ENCODE measurements around the gene CYBA. TPM values are rescaled to one million over a fixed set of nuclear protein-coding genes. Genes with fewer than 3 reads are reported as not detected.

Gene CYBA
- total and polyA plus RNA-seq, 2 donors (not counting 1 experiment from before 2014, with no cell fraction given) = 701 to 1,336 TPM

DNA sequence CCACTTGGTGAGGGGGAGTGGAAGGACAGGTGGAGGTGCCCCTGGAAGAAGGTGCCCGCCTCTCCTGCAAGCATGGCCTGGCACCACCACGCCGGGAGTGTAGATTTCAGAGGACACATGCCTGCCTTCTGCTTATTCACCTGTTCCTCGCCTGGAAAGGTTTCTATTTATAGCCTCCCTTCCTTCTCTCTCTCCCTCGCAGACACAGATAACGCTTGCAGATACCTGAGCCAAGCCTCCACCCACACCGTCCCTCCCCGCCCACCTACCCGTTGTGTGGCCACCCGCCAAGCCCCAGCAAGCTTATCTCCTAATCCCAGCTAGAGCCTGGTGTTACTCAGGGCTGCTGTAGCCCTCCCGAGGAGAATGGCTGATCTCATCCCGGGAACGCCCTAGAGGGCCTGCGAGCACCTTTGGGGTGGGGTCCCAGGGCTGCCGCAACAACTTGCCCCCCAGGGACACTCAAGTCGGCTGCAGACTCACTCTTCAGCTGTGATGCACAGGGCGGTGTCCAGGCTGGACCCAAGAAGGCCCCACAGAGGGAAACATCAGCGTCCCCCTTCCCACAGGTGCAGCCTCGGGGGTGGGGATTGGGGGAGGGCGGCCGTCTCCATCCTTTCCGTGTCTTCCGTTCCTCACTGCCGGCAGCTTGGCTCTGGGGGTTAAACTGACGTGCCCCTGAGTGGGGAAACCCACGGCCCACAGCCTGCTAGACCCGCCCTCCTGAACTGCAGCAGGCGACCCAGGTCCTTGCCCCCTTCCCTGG, 37.3 kb upstream of the CYBA start:
- TF ChIP-seq, protein P1, sequence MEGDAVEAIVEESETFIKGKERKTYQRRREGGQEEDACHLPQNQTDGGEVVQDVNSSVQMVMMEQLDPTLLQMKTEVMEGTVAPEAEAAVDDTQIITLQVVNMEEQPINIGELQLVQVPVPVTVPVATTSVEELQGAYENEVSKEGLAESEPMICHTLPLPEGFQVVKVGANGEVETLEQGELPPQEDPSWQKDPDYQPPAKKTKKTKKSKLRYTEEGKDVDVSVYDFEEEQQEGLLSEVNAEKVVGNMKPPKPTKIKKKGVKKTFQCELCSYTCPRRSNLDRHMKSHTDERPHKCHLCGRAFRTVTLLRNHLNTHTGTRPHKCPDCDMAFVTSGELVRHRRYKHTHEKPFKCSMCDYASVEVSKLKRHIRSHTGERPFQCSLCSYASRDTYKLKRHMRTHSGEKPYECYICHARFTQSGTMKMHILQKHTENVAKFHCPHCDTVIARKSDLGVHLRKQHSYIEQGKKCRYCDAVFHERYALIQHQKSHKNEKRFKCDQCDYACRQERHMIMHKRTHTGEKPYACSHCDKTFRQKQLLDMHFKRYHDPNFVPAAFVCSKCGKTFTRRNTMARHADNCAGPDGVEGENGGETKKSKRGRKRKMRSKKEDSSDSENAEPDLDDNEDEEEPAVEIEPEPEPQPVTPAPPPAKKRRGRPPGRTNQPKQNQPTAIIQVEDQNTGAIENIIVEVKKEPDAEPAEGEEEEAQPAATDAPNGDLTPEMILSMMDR (IDR thresholded peaks at IDR 0.05) = no peak
- TF ChIP-seq EZH2 (IDR thresholded peaks at IDR 0.05; ENCODE audit: borderline replicate concordance, insufficient read depth, low read depth, low read length, poor library complexity, severe bottlenecking) = no peak
- Mint-ChIP-seq H3K27ac (peak overlapping the region; percentile 59), H3K27me3 (no peaks in the 10 kb centered on the region), H3K4me3 (no peak overlapping the region), H3K9me3 (ENCODE audit: insufficient read depth) (no peaks in the 10 kb centered on the region), H3K4me1 (peaks cover 44% of the 10 kb centered on the region)
- CTCF ChIA-PET = interaction anchor here (0.7 to 1.4 kb wide), 2 partner anchors 19 to 113 kb away, joined by 4 to 6 read pairs; no protein-coding TSS in a partner anchor
- Histone ChIP-seq H3K27me3 (replicated peaks in 1 of 4; ENCODE audit: control extremely low read depth in 1 of 4, control insufficient read depth in 3 of 4, insufficient read depth in 4 of 4, low read length in 3 of 4) (no peaks in the 10 kb centered on the region), H2AFZ (ENCODE audit: insufficient read depth, low read depth, low read length, poor library complexity, severe bottlenecking) (no peak overlapping the region), H3K27ac (ENCODE audit: low read length in 2 of 2) (no peak overlapping the region), H3K4me2 (replicated peaks; ENCODE audit: low read depth, low read length, poor library complexity, severe bottlenecking) (no peak overlapping the region), H3K79me2 (ENCODE audit: control insufficient read depth, insufficient read depth, low read length) (peaks cover 25% of the 10 kb centered on the region), H3K4me1 (ENCODE audit: control insufficient read depth in 2 of 2, insufficient read depth in 2 of 2, low read length in 2 of 2) (peaks cover 35 to 56% of the 10 kb centered on the region in 2 donors), H3K4me3 (ENCODE audit: control extremely low read depth in 1 of 5, extremely low read depth in 1 of 5, insufficient read depth in 1 of 5, low read depth in 2 of 5, low read length in 4 of 5) (no peak overlapping the region), H3K9ac (ENCODE audit: low read length) (no peak overlapping the region), H3K36me3 (replicated peaks in 1 of 2; ENCODE audit: control extremely low read depth in 1 of 2, control insufficient read depth in 1 of 2, extremely low read depth in 1 of 2, insufficient read depth in 2 of 2, low read length in 1 of 2) (no peaks in the 10 kb centered on the region), H4K20me1 (ENCODE audit: control insufficient read depth, insufficient read depth, low read length, poor library complexity, severe bottlenecking) (peaks cover 17% of the 10 kb centered on the region), H3K9me3 (ENCODE audit: control extremely low read depth in 1 of 3, control insufficient read depth in 2 of 3, insufficient read depth in 1 of 3, low read length in 2 of 3) (peaks cover 0 to 4% (median 0%) of the 10 kb centered on the region in 3 donors)
- DNase-seq (no peak), ATAC-seq (ENCODE audit: low read depth) (no peak)
- WGBS (ENCODE audit: insufficient coverage) = 53% methylated on average over 27 of the region's 28 CpGs
- POLR2A ChIA-PET = interaction anchor here (0.5 to 0.7 kb wide), 6 partner anchors 10 to 248 kb away, joined by 3 to 11 read pairs (median 4); no protein-coding TSS in a partner anchor
- intact Hi-C loops (cut with micrococcal nuclease) = loop anchor here (10.0 kb wide), 1 partner anchor 877 kb away; the partner anchor contains the start of gene RPL13

DNA sequence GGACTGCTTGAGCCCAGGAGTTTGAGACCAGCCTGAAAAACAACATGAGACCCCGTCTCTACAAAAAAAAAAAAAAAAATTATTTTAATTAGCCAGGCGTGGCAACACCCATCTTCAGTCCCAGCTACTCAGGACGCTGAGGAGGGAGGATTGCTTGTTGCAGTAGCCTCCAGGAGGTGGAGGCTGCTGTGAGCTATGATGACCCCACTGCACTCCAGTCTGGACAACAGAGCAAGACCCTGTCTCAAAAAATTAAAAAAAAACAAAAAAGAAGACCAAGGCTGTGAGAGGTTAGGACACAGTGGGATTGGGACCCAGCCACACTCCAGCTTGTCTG, 36.8 kb upstream of the CYBA start:
- H2AFZ ChIP-seq (ENCODE audit: insufficient read depth, low read depth, low read length, poor library complexity, severe bottlenecking) = no peak overlapping the region
- no peaks in the 10 kb centered on the region for H3K9me3 Mint-ChIP-seq (ENCODE audit: insufficient read depth)
- no peak overlapping the region for H3K27ac Mint-ChIP-seq
- CTCF ChIA-PET = interaction anchor here (0.7 to 1.4 kb wide), 5 partner anchors 20 to 112 kb away, joined by 3 to 6 read pairs (median 4); partner anchors contain the start of gene IL17C
- no peak overlapping the region for H3K27ac ChIP-seq (ENCODE audit: low read length in 2 of 2)
- no peaks in the 10 kb centered on the region for H3K27me3 ChIP-seq (replicated peaks in 1 of 4; ENCODE audit: control extremely low read depth in 1 of 4, control insufficient read depth in 3 of 4, insufficient read depth in 4 of 4, low read length in 3 of 4)
- DNase-seq = no peak
- H3K36me3 ChIP-seq (replicated peaks in 1 of 2; ENCODE audit: control extremely low read depth in 1 of 2, control insufficient read depth in 1 of 2, extremely low read depth in 1 of 2, insufficient read depth in 2 of 2, low read length in 1 of 2) = no peaks in the 10 kb centered on the region
- peaks cover 30 to 55% of the 10 kb centered on the region in 2 donors for H3K4me1 ChIP-seq (ENCODE audit: control insufficient read depth in 2 of 2, insufficient read depth in 2 of 2, low read length in 2 of 2)
- no peak overlapping the region for H3K4me3 ChIP-seq (ENCODE audit: control extremely low read depth in 1 of 5, extremely low read depth in 1 of 5, insufficient read depth in 1 of 5, low read depth in 2 of 5, low read length in 4 of 5)
- no peak overlapping the region for H3K4me2 ChIP-seq (replicated peaks; ENCODE audit: low read depth, low read length, poor library complexity, severe bottlenecking)
- H3K27me3 Mint-ChIP-seq = no peaks in the 10 kb centered on the region
- POLR2A ChIA-PET = interaction anchor here (0.5 to 1.9 kb wide), 8 partner anchors 11 to 248 kb away, joined by 3 to 11 read pairs (median 4); no protein-coding TSS in a partner anchor
- TF ChIP-seq, protein P1 (IDR thresholded peaks at IDR 0.05) = no peak
- TF ChIP-seq EZH2 (IDR thresholded peaks at IDR 0.05; ENCODE audit: borderline replicate concordance, insufficient read depth, low read depth, low read length, poor library complexity, severe bottlenecking) = no peak
- no peak overlapping the region for H3K9ac ChIP-seq (ENCODE audit: low read length)
- H3K79me2 ChIP-seq (ENCODE audit: control insufficient read depth, insufficient read depth, low read length) = peaks cover 25% of the 10 kb centered on the region
- no peak overlapping the region for H3K4me3 Mint-ChIP-seq
- peaks cover 0 to 4% (median 0%) of the 10 kb centered on the region in 3 donors for H3K9me3 ChIP-seq (ENCODE audit: control extremely low read depth in 1 of 3, control insufficient read depth in 2 of 3, insufficient read depth in 1 of 3, low read length in 2 of 3)
- ATAC-seq (ENCODE audit: low read depth) = no peak
- peaks cover 42% of the 10 kb centered on the region for H3K4me1 Mint-ChIP-seq
- peaks cover 17% of the 10 kb centered on the region for H4K20me1 ChIP-seq (ENCODE audit: control insufficient read depth, insufficient read depth, low read length, poor library complexity, severe bottlenecking)
- intact Hi-C loops (cut with micrococcal nuclease) = loop anchor here (10.0 kb wide), 1 partner anchor 877 kb away; the partner anchor contains the start of gene RPL13
- no CpG with 5 or more reads among the region's 3 CpGs for WGBS (ENCODE audit: insufficient coverage)
